ENCODE data around the gene CLPTM1L.
"Not testable (repeated sequence)": the region's sequence is repeated elsewhere in the genome, so short reads cannot be mapped to it uniquely, and the experiment has no call there.

CLPTM1L gene

DNA sequence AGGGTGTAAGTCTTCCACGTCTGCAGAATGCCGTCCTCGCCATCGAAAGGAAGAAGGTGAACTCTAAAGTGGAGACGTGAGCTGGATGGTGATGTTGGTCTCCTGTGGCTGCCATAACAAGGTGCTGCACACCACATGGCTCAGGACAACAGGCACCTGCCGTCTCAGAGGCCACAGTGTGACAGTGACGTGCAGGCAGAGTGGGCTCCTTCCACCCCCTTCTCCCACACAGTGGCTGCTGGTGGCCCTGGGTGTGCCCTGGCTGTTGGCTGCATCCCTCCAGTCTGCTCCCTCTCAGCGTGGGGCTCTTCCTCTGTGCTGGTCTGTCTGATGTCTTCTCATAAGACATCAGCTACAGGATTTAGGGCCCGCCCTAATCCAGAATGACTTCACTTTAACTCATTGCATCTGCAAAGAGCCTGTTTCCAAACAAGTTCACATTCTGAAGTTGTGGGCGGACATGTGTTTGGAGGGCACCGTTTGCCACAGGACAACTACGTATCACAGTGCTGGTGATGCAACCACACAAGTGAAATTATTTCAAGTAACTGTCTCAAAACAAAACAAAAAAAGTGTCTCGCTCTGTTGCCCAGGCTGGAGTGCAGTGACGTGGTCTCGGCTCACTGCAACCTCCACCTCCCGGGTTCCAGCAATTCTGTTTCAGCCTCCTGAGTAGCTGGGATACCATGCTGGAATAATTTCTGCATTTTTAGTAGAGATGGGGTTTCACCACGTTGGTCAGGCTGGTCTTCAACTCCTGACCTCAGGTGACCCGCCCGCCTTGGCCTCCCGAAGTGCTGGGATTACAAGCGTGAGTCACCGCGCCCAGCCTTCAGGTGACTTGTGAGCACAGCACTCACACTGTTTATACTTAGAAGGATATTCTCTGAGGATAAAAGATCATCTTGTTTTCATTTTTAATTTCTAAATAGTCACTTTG lies 31.2 kb upstream of the CLPTM1L start:
- no peak for DNase-seq (ENCODE audit: low read depth, low spot score)
- TF ChIP-seq, protein P1, sequence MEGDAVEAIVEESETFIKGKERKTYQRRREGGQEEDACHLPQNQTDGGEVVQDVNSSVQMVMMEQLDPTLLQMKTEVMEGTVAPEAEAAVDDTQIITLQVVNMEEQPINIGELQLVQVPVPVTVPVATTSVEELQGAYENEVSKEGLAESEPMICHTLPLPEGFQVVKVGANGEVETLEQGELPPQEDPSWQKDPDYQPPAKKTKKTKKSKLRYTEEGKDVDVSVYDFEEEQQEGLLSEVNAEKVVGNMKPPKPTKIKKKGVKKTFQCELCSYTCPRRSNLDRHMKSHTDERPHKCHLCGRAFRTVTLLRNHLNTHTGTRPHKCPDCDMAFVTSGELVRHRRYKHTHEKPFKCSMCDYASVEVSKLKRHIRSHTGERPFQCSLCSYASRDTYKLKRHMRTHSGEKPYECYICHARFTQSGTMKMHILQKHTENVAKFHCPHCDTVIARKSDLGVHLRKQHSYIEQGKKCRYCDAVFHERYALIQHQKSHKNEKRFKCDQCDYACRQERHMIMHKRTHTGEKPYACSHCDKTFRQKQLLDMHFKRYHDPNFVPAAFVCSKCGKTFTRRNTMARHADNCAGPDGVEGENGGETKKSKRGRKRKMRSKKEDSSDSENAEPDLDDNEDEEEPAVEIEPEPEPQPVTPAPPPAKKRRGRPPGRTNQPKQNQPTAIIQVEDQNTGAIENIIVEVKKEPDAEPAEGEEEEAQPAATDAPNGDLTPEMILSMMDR (IDR thresholded peaks at IDR 0.05; ENCODE audit: low read depth, low read length), result no peak
- no peak overlapping the region for H3K4me3 ChIP-seq (ENCODE audit: low read depth, low read length)
- in situ Hi-C loops (cut with HindIII; ENCODE audit: low sequenced_read_pairs), result no loop called here

DNA sequence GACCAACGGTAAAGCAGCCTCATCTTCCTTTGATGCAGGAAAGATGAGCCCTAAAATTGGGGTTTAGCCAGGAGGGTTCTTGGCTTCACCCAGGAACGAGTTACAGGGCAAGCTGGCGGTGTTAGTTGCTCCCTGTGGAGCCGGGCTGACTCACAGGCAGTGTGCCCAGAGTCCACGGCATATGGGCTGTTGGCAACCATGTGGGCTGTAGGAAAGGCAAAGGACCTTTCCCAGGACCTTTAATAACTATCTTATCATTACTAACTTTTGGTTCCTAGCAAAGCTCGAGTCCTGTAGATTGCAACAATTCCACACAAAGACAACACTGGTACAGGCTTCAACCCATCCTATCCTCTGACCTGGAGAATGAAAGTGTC lies 29.8 kb upstream of the CLPTM1L start:
- DNase-seq (ENCODE audit: low read depth, low spot score), result peak; percentile 2
- no peak overlapping the region for H3K4me3 ChIP-seq (ENCODE audit: low read depth, low read length)
- TF ChIP-seq, protein P1 (IDR thresholded peaks at IDR 0.05; ENCODE audit: low read depth, low read length), result no peak
- in situ Hi-C loops (cut with HindIII; ENCODE audit: low sequenced_read_pairs), result no loop called here

DNA sequence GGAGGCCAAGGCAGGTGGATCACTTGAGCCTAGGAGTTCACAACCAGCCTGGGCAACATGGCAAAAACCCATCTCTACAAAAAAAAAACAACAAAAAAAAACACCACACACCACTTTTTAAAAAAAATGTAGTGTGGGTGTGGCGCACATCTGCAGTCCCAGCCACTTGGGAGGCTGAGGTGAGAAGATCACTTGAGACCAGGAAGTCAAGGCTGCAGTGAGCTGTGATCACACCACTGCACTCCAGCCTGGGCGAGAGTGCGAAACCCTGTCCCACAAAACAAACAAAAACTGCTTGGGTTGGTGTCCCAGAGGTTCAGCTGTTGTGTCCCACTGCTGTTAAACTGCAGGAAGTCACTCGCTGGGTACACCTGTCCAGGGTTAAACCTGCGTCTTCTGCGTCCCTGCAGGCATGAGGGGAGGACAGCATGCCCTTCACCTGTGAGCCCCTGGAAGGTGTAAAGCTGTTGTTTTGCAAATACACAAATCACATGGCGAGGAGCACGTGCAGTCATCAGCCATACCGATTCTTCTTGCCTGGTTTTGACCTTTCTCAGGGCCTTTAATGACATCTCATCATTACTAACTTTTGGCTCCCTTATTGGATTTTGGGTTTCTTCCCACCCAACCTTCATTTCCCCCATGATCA lies 29.3 kb upstream of the CLPTM1L start:
- no peak overlapping the region for H3K4me3 ChIP-seq (ENCODE audit: low read depth, low read length)
- in situ Hi-C loops (cut with HindIII; ENCODE audit: low sequenced_read_pairs), result no loop called here
- DNase-seq (ENCODE audit: low read depth, low spot score), result no peak
- TF ChIP-seq, protein P1 (IDR thresholded peaks at IDR 0.05; ENCODE audit: low read depth, low read length), result no peak

DNA sequence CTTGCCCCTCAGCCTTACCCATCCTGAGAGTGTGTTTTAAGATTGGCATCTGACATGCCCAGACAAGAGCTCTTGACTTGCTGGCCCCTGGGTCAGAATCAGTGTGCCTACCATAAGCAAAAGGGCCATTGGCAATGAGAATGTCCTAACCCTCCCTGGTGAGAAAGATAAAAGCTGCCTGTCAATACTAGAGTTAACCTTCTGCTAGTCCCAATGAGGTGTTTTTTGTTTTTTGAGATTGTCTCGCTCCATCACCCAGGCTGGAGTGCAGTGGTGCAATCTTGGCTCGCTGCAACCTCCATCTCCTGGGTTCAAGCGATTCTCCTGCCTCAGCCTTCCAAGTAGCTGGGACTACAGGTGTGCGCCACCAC lies 27.1 kb upstream of the CLPTM1L start:
- in situ Hi-C loops (cut with HindIII; ENCODE audit: low sequenced_read_pairs); H3K4me3 ChIP-seq (ENCODE audit: low read depth, low read length); DNase-seq (ENCODE audit: low read depth, low spot score): not testable (repeated sequence)

DNA sequence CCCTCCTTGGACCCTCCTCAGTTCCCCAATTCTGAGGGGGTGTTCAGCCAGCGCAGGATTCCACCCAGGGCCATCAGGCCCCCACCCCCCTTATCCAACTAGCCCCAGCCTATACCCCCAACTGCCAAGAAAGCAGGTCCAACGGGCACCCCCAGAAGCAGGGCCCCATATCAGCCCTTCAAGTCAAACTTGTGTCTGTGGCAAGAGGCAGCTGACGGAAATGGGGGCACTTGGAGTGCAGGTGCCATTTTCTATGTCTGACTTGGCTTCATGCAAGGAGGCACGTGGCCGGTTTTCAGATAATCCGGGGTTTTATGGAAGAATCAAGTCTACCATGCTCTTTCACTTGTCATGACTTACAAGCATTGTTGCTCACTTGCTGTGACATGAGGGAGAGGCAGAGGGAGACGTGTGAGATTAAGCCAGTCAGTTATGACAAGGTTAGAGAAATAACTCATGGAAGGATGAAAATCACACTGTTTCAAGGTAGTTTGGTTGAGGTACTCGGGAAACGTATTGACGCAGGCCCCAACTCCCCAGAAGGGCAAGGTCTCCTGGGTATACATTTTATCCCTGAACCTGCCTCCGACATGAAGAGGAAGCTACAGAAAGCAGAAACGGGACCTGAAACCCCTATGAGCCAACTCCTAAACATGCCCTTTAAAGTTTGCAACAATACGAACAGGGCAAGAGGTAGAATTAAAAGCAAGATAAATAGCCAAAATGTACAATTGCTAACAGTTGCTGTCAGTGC lies 26.5 kb upstream of the CLPTM1L start:
- no peak for DNase-seq (ENCODE audit: low read depth, low spot score)
- no peak overlapping the region for H3K4me3 ChIP-seq (ENCODE audit: low read depth, low read length)
- TF ChIP-seq, protein P1 (IDR thresholded peaks at IDR 0.05; ENCODE audit: low read depth, low read length), result no peak
- in situ Hi-C loops (cut with HindIII; ENCODE audit: low sequenced_read_pairs), result no loop called here

DNA sequence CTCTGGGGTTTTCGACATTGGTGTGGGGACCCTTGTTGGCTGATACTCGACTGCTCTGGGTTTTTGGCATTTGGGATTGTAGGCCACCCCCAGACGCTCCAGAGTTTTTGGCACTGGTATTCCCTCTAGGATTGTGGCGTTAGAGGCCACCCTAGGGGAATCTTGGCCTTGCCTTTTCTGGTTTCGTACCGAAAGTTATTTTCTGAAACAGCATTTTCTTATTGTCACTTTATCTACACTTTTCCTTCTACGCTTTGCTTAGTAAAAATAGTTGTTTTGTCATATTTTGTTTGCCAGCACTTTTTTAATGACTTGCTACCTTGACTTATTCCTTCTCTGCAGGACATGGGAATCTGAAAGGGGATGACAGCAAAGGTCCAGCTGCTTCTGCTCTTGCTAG lies 25.1 kb upstream of the CLPTM1L start:
- in situ Hi-C loops (cut with HindIII; ENCODE audit: low sequenced_read_pairs), result no loop called here
- no peak for DNase-seq (ENCODE audit: low read depth, low spot score)
- H3K4me3 ChIP-seq (ENCODE audit: low read depth, low read length), result no peak overlapping the region
- TF ChIP-seq, protein P1 (IDR thresholded peaks at IDR 0.05; ENCODE audit: low read depth, low read length), result no peak
